DOHH2 (cell line): ENCODE data around the gene ANTXRL.

Experiments
- H3F3A ChIP-seq: fragments of 200-600 bp; sonication (generic), shearing (Covaris generic); 2 replicates; pipeline ENCODE4 v1.6.0; 2016; ENCODE audit warnings: antibody characterized with exemption, mild to moderate bottlenecking; ENCODE audit not compliant: control insufficient read depth, insufficient read depth
- H3K27ac ChIP-seq: fragments of 200-600 bp; sonication (generic); 2 replicates; pipeline ENCODE4 v1.5.1; 2014; ENCODE audit warnings: low read depth, mild to moderate bottlenecking, low read length, moderate library complexity
- H3K27me3 ChIP-seq: fragments of 200-600 bp; sonication (generic); 2 replicates; pipeline ENCODE4 v1.6.1; 2014; ENCODE audit warnings: mild to moderate bottlenecking, low read length, mixed read lengths; ENCODE audit not compliant: control insufficient read depth
- H3K36me3 ChIP-seq: fragments of 200-600 bp; sonication (generic); 2 replicates; pipeline ENCODE4 v1.6.1; 2014; ENCODE audit warnings: mild to moderate bottlenecking, low read length, moderate library complexity, mixed read lengths; ENCODE audit not compliant: control insufficient read depth
- H3K4me1 ChIP-seq: fragments of 200-600 bp; sonication (generic); 2 replicates; pipeline ENCODE4 v1.6.1; 2014; ENCODE audit warnings: mild to moderate bottlenecking, low read length, mixed read lengths; ENCODE audit not compliant: control insufficient read depth
- H3K4me2 ChIP-seq: fragments of 200-600 bp; sonication (generic); 2 replicates; pipeline ENCODE4 v1.6.0; 2014; ENCODE audit warnings: mild to moderate bottlenecking, low read length, moderate library complexity
- H3K4me3 ChIP-seq: fragments of 200-600 bp; sonication (generic); 2 replicates; pipeline ENCODE4 v1.5.1; 2014; ENCODE audit warnings: mild to moderate bottlenecking, low read length, mixed read lengths
- H3K79me2 ChIP-seq: fragments of 200-600 bp; sonication (generic); 2 replicates; pipeline ENCODE4 v1.6.1; 2014; ENCODE audit warnings: mild to moderate bottlenecking, low read length, mixed read lengths; ENCODE audit not compliant: control insufficient read depth
- H3K9me2 ChIP-seq: fragments of 200-600 bp; sonication (generic); replicated peaks from 2 replicates; pipeline ENCODE4 v1.6.1; 2014; ENCODE audit warnings: mild to moderate bottlenecking, low read length, mixed read lengths; ENCODE audit not compliant: control insufficient read depth
- H3K9me3 ChIP-seq: fragments of 200-600 bp; sonication (generic); 2 replicates; pipeline ENCODE4 v1.6.1; 2014; ENCODE audit warnings: antibody characterized with exemption, low read length, mixed read lengths; ENCODE audit not compliant: control insufficient read depth, insufficient read depth
- H4K20me1 ChIP-seq: fragments of 200-600 bp; sonication (generic); 2 replicates; pipeline ENCODE4 v1.6.0; 2014; ENCODE audit warnings: low read depth, mild to moderate bottlenecking, antibody characterized with exemption, low read length, moderate library complexity; ENCODE audit not compliant: control insufficient read depth, insufficient read depth
- CTCF ChIP-seq: fragments of 200-600 bp; sonication (generic); IDR thresholded peaks from one replicate; pipeline ENCODE4 v1.5.1; 2014; ENCODE audit warnings: antibody characterized with exemption, mild to moderate bottlenecking, low read depth, low read length; ENCODE audit not compliant: poor library complexity, severe bottlenecking
- EZH2phosphoT487 ChIP-seq: fragments of 200-600 bp; sonication (generic); IDR thresholded peaks from 2 replicates; pipeline ENCODE4 v1.6.1; 2017; ENCODE audit warnings: borderline replicate concordance, mild to moderate bottlenecking, antibody characterized with exemption, low read length, moderate library complexity, mixed read lengths

Gene ANTXRL

GRCh38 chr10:46285966-46286620, 704 bp upstream of the ANTXRL start:
- Histone ChIP-seq H3F3A (no peaks in the 10 kb centered on the region), H3K27me3 (peaks cover 26% of the 10 kb centered on the region)

GRCh38 chr10:46287846-46288477, 1.2 kb downstream of the ANTXRL start:
- TF ChIP-seq CTCF: no peak
- TF ChIP-seq EZH2phosphoT487: no peak
- H3K9me2 ChIP-seq: no peaks in the 10 kb centered on the region
- H4K20me1 ChIP-seq: no peaks in the 10 kb centered on the region
- peaks cover 21% of the 10 kb centered on the region for H3K4me1 ChIP-seq
- H3K36me3 ChIP-seq: no peaks in the 10 kb centered on the region
- no peak overlapping the region for H3K27ac ChIP-seq
- no peak overlapping the region for H3K4me2 ChIP-seq
- H3K27me3 ChIP-seq: peaks cover 18% of the 10 kb centered on the region
- no peaks in the 10 kb centered on the region for H3K9me3 ChIP-seq
- no peak overlapping the region for H3K4me3 ChIP-seq
- no peaks in the 10 kb centered on the region for H3K79me2 ChIP-seq
- no peaks in the 10 kb centered on the region for H3F3A ChIP-seq

More at GRCh38 chr10:46285966-46286620, 704 bp upstream of the ANTXRL start:
- no peak overlapping the region for H3K27ac ChIP-seq
- H3K36me3 ChIP-seq: no peaks in the 10 kb centered on the region
- peaks cover 24% of the 10 kb centered on the region for H3K4me1 ChIP-seq
- no peak overlapping the region for H3K4me3 ChIP-seq
- H3K4me2 ChIP-seq: no peak overlapping the region
- no peaks in the 10 kb centered on the region for H3K9me2 ChIP-seq
- no peaks in the 10 kb centered on the region for H4K20me1 ChIP-seq
- no peaks in the 10 kb centered on the region for H3K79me2 ChIP-seq
- TF ChIP-seq EZH2phosphoT487: no peak
- no peak for TF ChIP-seq CTCF
- H3K9me3 ChIP-seq: no peaks in the 10 kb centered on the region

- no peaks in the 10 kb centered on the region for H4K20me1 ChIP-seq
- no peak overlapping the region for H3K27ac ChIP-seq
- TF ChIP-seq CTCF (no peak), EZH2phosphoT487 (no peak)
Observed at GRCh38 chr10:46288601-46289206, 1.9 kb downstream of the ANTXRL start.

More at GRCh38 chr10:46288601-46289206, 1.9 kb downstream of the ANTXRL start:
- H3K36me3 ChIP-seq: no peaks in the 10 kb centered on the region
- no peaks in the 10 kb centered on the region for H3K9me2 ChIP-seq
- H3K9me3 ChIP-seq: no peaks in the 10 kb centered on the region
- no peaks in the 10 kb centered on the region for H3K79me2 ChIP-seq
- peaks cover 10% of the 10 kb centered on the region for H3K27me3 ChIP-seq
- H3K4me3 ChIP-seq: no peak overlapping the region
- no peak overlapping the region for H3K4me2 ChIP-seq
- peaks cover 14% of the 10 kb centered on the region for H3K4me1 ChIP-seq
- no peaks in the 10 kb centered on the region for H3F3A ChIP-seq
